ENCODE results near the gene HSFX2. TPM values are rescaled to one million over a fixed set of nuclear protein-coding genes. Genes with fewer than 3 reads are reported as not detected.

HSFX2 gene
- total and polyA plus RNA-seq, 9 of the 15 experiments (the other 6 are each of a cell fraction or from before 2014, with no cell fraction given), result 0.10 to 0.18 (median 0.11) TPM; not detected in 6

DNA sequence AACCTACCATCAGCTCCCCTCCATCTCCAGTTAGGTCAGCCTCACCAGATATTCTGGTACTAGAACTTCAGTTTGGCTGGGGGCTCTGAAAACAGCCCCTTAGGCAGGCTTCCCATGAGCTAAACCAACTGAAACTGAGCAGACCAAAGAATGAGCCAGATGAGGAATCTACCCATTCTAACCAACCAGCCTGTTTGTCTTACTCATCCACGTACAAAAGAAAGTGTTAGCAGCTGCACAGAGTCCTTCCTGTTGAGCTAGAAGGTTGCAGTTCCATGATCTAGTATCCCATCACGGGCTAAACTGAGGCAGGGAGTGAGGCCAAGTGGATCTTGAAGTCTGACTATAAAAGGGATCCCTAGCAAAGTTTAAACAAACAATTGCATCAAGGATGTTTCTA lies 25.3 kb downstream of the HSFX2 start (continued):
- TF ChIP-seq PBX2 (CRISPR knock-in tag; IDR thresholded peaks at IDR 0.05; ENCODE audit: low read depth) (no peak), PBX2 (tag; conservative IDR thresholded peaks at IDR 0.05; ENCODE audit: low read depth) (no peak), ZEB2 (IDR thresholded peaks at IDR 0.05) (no peak), OTX1 (CRISPR knock-in tag; IDR thresholded peaks at IDR 0.05) (no peak)

DNA sequence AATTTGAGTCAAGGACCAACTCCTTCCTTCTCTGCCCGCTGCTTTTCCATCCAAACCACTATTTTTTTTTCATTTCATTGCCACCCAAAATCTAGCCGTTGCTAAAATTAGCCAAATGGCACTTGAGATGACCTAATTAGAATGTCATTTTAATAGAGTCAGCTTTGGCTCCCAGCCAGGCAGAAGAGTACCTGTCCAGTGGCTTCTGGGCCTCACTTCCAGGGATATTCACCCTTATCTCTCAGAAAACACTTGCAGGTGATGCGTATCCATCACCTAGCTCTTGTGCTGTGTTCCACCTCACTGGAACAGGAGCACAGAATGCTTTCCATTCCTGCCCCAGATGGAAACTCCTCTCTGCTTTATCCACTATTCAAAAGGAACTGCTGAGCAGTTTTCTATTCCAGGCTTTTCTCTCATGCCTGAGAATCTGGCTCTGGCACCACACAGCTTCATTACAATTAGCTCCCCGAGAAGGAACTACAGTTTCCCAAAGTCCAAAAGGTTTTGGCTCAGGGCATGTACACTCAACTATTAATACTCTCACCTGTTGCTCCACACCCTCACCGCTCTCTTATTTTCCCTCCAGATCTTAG lies 26.3 kb downstream of the HSFX2 start:
- no TSS peak for BruUV-seq (replicated peaks)
- Histone ChIP-seq H2AFZ (ENCODE audit: low read depth, low read length) (no peak overlapping the region), H3K9me1 (ENCODE audit: control insufficient read depth, insufficient read depth, low read length) (no peaks in the 10 kb centered on the region), H3K9me3 (replicated peaks; ENCODE audit: control insufficient read depth, insufficient read depth, low read depth, low read length) (no peaks in the 10 kb centered on the region), H3K27ac (ENCODE audit: extremely low read depth, low read depth, low read length) (no peak overlapping the region), H3K4me3 (no peak overlapping the region), H3K36me3 (ENCODE audit: control insufficient read depth, insufficient read depth, low read length) (no peaks in the 10 kb centered on the region), H3K9ac (ENCODE audit: insufficient read depth in 1 of 2, low read depth in 2 of 2, low read length in 2 of 2) (no peak overlapping the region), H3K27me3 (ENCODE audit: control insufficient read depth in 2 of 2, insufficient read depth in 2 of 2, low read length in 2 of 2) (0 out of 5 replicates have a peak, but pooled peaks cover 0 to 4% of the 10 kb centered on the region in 2 experiments), H4K20me1 (replicated peaks; ENCODE audit: control insufficient read depth, insufficient read depth, low read length) (no peaks in the 10 kb centered on the region), H3K79me2 (ENCODE audit: control insufficient read depth, insufficient read depth, low read length) (no peaks in the 10 kb centered on the region), H3K4me1 (replicated peaks in 1 of 2; ENCODE audit: control insufficient read depth in 2 of 2, insufficient read depth in 2 of 2, low read length in 2 of 2) (peaks cover 0 to 3% of the 10 kb centered on the region in 2 experiments; a peak in 2 of 5 replicates), H3K4me2 (ENCODE audit: insufficient read depth, low read length) (no peak overlapping the region)
- 14% methylated on average over 4 of the region's 5 CpGs for WGBS (ENCODE audit: insufficient coverage, low coverage, missing lambda C conversion rate)
- ChIA-PET POLR2A (no interaction called here), CTCF (ENCODE audit: low intra/inter-chr PET ratio) (no interaction called here)
- no peak for ATAC-seq
- intact Hi-C loops (cut with micrococcal nuclease), result no loop called here
- no peak for FAIRE-seq
- in situ Hi-C loops (cut with MboI), result no loop called here
- DNase-seq (ENCODE audit: extremely low read depth in 1 of 4, low spot score in 3 of 4), result no peak
- TF ChIP-seq RFX1 (IDR thresholded peaks at IDR 0.05), result no peak
- no peak for TF ChIP-seq TCF7L2 (IDR thresholded peaks at IDR 0.05; ENCODE audit: low read depth, low read length)
- no peak for TF ChIP-seq SOX6 (IDR thresholded peaks at IDR 0.05)
- no peak for TF ChIP-seq RB1 (IDR thresholded peaks at IDR 0.05; ENCODE audit: low read depth)
- TF ChIP-seq TRIM28 (IDR thresholded peaks at IDR 0.05), result no peak
- no peak for TF ChIP-seq ZNF444 (CRISPR knock-in tag; IDR thresholded peaks at IDR 0.05)
- TF ChIP-seq, protein P1, sequence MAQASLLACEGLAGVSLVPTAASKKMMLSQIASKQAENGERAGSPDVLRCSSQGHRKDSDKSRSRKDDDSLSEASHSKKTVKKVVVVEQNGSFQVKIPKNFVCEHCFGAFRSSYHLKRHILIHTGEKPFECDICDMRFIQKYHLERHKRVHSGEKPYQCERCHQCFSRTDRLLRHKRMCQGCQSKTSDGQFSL (CRISPR knock-in tag; IDR thresholded peaks at IDR 0.05), result no peak
- TF ChIP-seq, protein P1 (tag; IDR thresholded peaks at IDR 0.05), result no peak
- TF ChIP-seq BCOR (IDR thresholded peaks at IDR 0.05), result no peak
- TF ChIP-seq VEZF1 (CRISPR knock-in tag; IDR thresholded peaks at IDR 0.05), result no peak
- TF ChIP-seq E2F4 (CRISPR knock-in tag; IDR thresholded peaks at IDR 0.05; ENCODE audit: low read depth), result no peak
- TF ChIP-seq, protein P2, sequence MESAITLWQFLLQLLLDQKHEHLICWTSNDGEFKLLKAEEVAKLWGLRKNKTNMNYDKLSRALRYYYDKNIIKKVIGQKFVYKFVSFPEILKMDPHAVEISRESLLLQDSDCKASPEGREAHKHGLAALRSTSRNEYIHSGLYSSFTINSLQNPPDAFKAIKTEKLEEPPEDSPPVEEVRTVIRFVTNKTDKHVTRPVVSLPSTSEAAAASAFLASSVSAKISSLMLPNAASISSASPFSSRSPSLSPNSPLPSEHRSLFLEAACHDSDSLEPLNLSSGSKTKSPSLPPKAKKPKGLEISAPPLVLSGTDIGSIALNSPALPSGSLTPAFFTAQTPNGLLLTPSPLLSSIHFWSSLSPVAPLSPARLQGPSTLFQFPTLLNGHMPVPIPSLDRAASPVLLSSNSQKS (CRISPR knock-in tag; IDR thresholded peaks at IDR 0.05), result no peak
